ENCODE data around the gene NAXD. TPM values are rescaled to one million over a fixed set of nuclear protein-coding genes. Genes with fewer than 3 reads are reported as not detected.
"Not testable (repeated sequence)": the region's sequence is repeated elsewhere in the genome, so short reads cannot be mapped to it uniquely, and the experiment has no call there.

Gene NAXD
- total RNA-seq, 4 donors from 2014 or later: 29.5 to 45.3 (median 36.0) TPM

DNA sequence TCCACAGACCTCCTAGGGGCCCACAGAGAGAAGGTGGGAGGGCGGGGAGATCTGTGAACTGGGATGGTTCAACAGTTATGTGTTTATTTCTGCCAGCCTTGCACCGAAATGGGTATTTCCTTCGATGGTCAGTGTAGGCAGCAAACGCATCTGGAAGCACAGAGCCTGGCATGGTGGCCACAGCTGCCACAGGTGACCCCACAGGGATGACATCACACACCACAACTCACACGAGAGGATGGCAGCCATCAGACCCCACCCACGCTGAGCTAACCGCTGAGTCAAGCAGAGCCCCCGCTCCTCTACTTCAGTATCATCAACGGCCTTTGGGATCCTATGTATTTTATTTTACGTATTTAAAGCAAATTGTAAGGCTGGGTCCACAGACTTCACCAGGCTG, 37.4 kb downstream of the NAXD start:
- H3K4me1 ChIP-seq: no peaks in the 10 kb centered on the region
- H3K9me3 ChIP-seq: peaks cover 0 to 1% (median 0%) of the 10 kb centered on the region in 3 donors
- ATAC-seq: no peak
- TF ChIP-seq POLR2A (IDR thresholded peaks at IDR 0.05) (no peak), EP300 (IDR thresholded peaks at IDR 0.05) (no peak), POLR2AphosphoS5 (IDR thresholded peaks at IDR 0.05) (no peak)
- TF ChIP-seq, protein P1, sequence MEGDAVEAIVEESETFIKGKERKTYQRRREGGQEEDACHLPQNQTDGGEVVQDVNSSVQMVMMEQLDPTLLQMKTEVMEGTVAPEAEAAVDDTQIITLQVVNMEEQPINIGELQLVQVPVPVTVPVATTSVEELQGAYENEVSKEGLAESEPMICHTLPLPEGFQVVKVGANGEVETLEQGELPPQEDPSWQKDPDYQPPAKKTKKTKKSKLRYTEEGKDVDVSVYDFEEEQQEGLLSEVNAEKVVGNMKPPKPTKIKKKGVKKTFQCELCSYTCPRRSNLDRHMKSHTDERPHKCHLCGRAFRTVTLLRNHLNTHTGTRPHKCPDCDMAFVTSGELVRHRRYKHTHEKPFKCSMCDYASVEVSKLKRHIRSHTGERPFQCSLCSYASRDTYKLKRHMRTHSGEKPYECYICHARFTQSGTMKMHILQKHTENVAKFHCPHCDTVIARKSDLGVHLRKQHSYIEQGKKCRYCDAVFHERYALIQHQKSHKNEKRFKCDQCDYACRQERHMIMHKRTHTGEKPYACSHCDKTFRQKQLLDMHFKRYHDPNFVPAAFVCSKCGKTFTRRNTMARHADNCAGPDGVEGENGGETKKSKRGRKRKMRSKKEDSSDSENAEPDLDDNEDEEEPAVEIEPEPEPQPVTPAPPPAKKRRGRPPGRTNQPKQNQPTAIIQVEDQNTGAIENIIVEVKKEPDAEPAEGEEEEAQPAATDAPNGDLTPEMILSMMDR (IDR thresholded peaks at IDR 0.05): no peak
- H3K4me3 ChIP-seq: no peak overlapping the region
- WGBS, 2 donors (ENCODE audit: low coverage in 1 of 2): 69 to 90% methylated on average over 6 to 8 of the region's 10 CpGs
- H3K36me3 ChIP-seq: peaks cover 0 to 85% of the 10 kb centered on the region in 2 donors
- no peak overlapping the region for H3K27ac ChIP-seq
- no peaks in the 10 kb centered on the region for H3K27me3 ChIP-seq

DNA sequence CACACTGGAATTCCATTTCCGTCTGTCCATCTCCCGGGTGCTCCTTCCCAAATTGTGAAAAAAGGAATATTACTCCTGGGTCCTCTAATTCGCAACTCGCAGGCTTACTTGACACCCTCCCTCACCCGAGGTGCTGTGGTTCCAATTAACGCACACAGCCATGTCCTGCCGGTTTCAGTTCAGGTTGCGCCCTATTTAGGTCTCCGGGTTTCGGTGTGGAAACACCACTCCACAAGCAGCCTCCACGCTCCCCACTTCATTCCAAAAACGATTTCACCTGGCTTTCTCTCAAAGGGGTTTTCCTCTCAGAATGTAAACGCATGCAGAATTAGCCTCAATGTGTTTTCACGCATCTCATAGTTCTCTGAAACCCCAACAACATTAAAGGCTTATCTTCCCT, 37.9 kb downstream of the NAXD start:
- no peak for ATAC-seq
- WGBS, 2 donors (ENCODE audit: low coverage in 1 of 2): 71 to 87% methylated on average over 7 to 12 of the region's 14 CpGs
- H3K4me1 ChIP-seq: no peaks in the 10 kb centered on the region
- H3K36me3 ChIP-seq: peaks cover 0 to 89% of the 10 kb centered on the region in 2 donors
- TF ChIP-seq, protein P1 (IDR thresholded peaks at IDR 0.05): no peak
- TF ChIP-seq EP300 (IDR thresholded peaks at IDR 0.05) (no peak), POLR2AphosphoS5 (IDR thresholded peaks at IDR 0.05) (no peak), POLR2A (IDR thresholded peaks at IDR 0.05) (no peak)
- no peaks in the 10 kb centered on the region for H3K27me3 ChIP-seq
- H3K27ac ChIP-seq: no peak overlapping the region
- no peak overlapping the region for H3K4me3 ChIP-seq
- H3K9me3 ChIP-seq: peaks cover 0 to 5% (median 0%) of the 10 kb centered on the region in 3 donors

DNA sequence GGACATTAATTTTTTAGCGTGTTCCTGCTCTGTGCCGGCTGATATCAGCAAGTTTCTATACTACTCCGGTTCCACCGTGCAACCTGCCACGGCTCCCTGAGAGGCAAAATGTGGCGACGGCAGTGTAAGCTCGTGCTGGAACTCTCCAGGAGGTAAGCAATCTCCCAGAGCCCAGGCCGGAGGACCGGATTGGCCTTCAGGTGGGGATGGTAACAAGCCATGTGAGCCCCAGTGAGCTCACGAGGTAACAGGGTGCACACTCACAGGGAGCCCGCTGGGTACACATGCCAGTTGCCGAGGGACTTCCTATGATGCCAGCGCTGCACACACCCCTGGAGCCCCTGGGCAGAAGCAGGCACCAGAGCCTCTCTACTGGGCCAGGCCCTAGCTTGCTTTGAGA, 38.5 kb downstream of the NAXD start:
- WGBS, 2 donors (ENCODE audit: low coverage in 1 of 2): 93% methylated on average over 3 of the region's 14 CpGs; no CpG with 5 or more reads in 1 of the 2 donors
- Histone ChIP-seq H3K4me1 (no peaks in the 10 kb centered on the region), H3K4me3 (no peak overlapping the region), H3K27ac (no peak overlapping the region), H3K9me3 (peaks cover 0 to 5% (median 0%) of the 10 kb centered on the region in 3 donors), H3K36me3 (peaks cover 0 to 87% of the 10 kb centered on the region in 2 donors), H3K27me3 (no peaks in the 10 kb centered on the region)
- TF ChIP-seq EP300 (IDR thresholded peaks at IDR 0.05) (no peak), POLR2A (IDR thresholded peaks at IDR 0.05) (no peak), POLR2AphosphoS5 (IDR thresholded peaks at IDR 0.05) (no peak)
- TF ChIP-seq, protein P1 (IDR thresholded peaks at IDR 0.05): no peak
- no peak for ATAC-seq

DNA sequence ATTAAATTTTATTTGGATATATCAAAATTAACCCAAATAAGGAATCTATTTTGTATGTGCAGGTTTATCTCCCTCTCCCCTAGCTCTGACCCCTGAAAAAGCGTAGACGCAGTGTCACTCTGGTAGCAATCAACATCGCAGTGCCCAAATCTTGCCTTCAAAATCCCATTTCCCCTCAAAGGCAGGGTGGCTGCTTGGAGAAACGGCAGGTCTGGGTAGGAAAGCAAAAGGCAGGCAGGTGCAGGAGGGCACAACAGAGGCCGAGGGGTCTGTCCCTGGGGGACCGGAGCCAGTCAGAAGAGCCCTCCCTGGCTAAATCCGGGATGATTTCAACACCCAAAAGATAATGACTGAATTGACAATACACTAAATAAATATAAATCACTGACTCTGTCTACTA, 41.9 kb downstream of the NAXD start:
- Histone ChIP-seq H3K9me3 (peaks cover 0 to 5% (median 0%) of the 10 kb centered on the region in 3 donors), H3K4me1 (no peaks in the 10 kb centered on the region), H3K36me3 (peaks cover 0 to 93% of the 10 kb centered on the region in 2 donors), H3K27me3 (no peaks in the 10 kb centered on the region), H3K4me3 (no peak overlapping the region), H3K27ac (no peak overlapping the region)
- ATAC-seq: no peak
- TF ChIP-seq POLR2A (IDR thresholded peaks at IDR 0.05): no peak
- no peak for TF ChIP-seq POLR2AphosphoS5 (IDR thresholded peaks at IDR 0.05)
- TF ChIP-seq EP300 (IDR thresholded peaks at IDR 0.05): no peak
- TF ChIP-seq, protein P1 (IDR thresholded peaks at IDR 0.05): no peak
- WGBS, 2 donors (ENCODE audit: low coverage in 1 of 2): 100% methylated on average over 3 to 4 of the region's 7 CpGs

DNA sequence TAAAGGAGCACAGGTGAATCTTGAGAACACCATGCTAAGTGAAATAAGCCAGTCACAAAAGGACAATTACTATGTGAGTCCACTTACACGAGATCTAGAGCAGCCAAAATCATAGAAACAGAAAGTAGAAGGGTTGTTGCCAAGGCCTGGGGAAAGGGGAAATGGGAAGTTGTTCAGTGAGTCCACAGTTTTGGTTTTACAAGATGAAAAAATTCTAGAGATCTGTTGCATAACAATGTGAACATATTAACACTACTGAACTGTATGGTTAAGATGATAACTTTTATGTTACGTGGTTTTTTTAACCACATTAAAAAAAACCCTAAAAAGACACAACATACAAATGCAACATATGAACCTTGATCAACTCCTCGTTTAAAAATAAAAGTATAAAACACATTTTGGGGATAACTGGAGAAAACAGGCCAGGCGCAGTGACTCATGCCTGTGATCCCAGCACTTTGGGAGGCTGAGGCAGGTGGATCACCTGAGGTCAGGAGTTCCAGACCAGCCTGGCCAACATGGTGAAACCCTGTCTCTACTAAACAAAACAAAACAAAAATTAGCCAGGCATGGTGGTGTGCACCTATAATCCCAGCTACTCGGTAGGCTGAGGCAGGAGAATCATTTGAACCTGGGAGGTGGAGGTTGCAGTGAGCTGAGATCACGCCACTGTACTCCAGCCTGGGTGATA, 43.0 kb downstream of the NAXD start:
- not testable (repeated sequence) for ATAC-seq, H3K4me1 ChIP-seq

More for the DNA sequence above, 43.0 kb downstream of the NAXD start:
- H3K36me3 ChIP-seq: peaks cover 0 to 94% of the 10 kb centered on the region in 2 donors
- not testable (repeated sequence) for H3K4me3 ChIP-seq, H3K27ac ChIP-seq, H3K9me3 ChIP-seq, H3K27me3 ChIP-seq
- 76 to 80% methylated on average over 3 to 6 of the region's 6 CpGs for WGBS, 2 donors (ENCODE audit: low coverage in 1 of 2)

Measured in gastroesophageal sphincter (tissue), 4 donors.